Heart right ventricle (tissue), 16 donors: ENCODE data around the gene CORIN. TPM values are rescaled to one million over a fixed set of nuclear protein-coding genes. Genes with fewer than 3 reads are reported as not detected.

ENCODE experiments used
- ATAC-seq, 8 donors: fragments of 200-7000 bp; cut with Tn5 transposase; one replicate each; pipeline ENCODE4 v1.9.1; 2020; ENCODE audit warnings: mild to moderate bottlenecking in 8 of 8, moderate library complexity in 8 of 8, moderate number of reproducible peaks in 1 of 8
- DNase-seq, 2 donors: peaks; one replicate each; pipeline ENCODE4 v3.0.0-alpha.2; 2020
- H3K27ac ChIP-seq, 10 donors: fragments of 200-600 bp; sonication (generic) in 2 of 10; one replicate each; pipeline versions ENCODE4 v1.5.0 to v1.8.0; 2020 to 2022; ENCODE audit warnings: mild to moderate bottlenecking in 3 of 10
- H3K27me3 ChIP-seq, 7 donors: fragments of 200-600 bp; one replicate each; pipeline ENCODE4 v1.8.0; 2021 to 2022; ENCODE audit warnings: mild to moderate bottlenecking in 2 of 7
- H3K36me3 ChIP-seq, 9 donors: fragments of 200-600 bp; sonication (generic) in 1 of 9; one replicate each; pipeline versions ENCODE4 v1.5.0 to v1.8.0; 2020 to 2022; ENCODE audit warnings: mild to moderate bottlenecking in 2 of 9
- H3K4me1 ChIP-seq, 9 donors: fragments of 200-600 bp; sonication (generic) in 1 of 9; one replicate each; pipeline versions ENCODE4 v1.5.0 to v1.8.0; 2020 to 2022; ENCODE audit warnings: mild to moderate bottlenecking in 4 of 9
- H3K4me3 ChIP-seq, 10 donors: fragments of 200-600 bp; sonication (generic) in 2 of 10; one replicate each; pipeline versions ENCODE4 v1.5.0 to v1.8.0; 2020 to 2022; ENCODE audit warnings: mild to moderate bottlenecking in 7 of 10, moderate library complexity in 2 of 10
- H3K9me3 ChIP-seq, 11 donors: fragments of 200-600 bp in 10 of 11; sonication (generic) in 2 of 11; one replicate each; pipeline versions ENCODE4 v1.5.0 to v1.8.0; 2013 to 2022; ENCODE audit warnings: mild to moderate bottlenecking in 2 of 11, control low read depth in 1 of 11, moderate library complexity in 1 of 11
- CTCF ChIP-seq, 9 donors: fragments of 200-600 bp; sonication (generic) in 2 of 9; IDR thresholded peaks; one replicate each; pipeline versions ENCODE4 v1.5.0 to v1.8.0; 2021 to 2022; ENCODE audit warnings: antibody characterized with exemption in 9 of 9, mild to moderate bottlenecking in 5 of 9, moderate library complexity in 1 of 9
- WGBS, 2 donors: extraction: QIAGEN DNeasy Blood & Tissue Kit; methylation state at CpG; one replicate each; pipeline ENCODE4 v1.1.7; 2013; ENCODE audit warnings: inconsistent platforms in 1 of 2; 5-methylcytosine and 5-hydroxymethylcytosine counted together
- intact Hi-C, 10 donors: fragments of 100-400 bp; cut with DNase I; formaldehyde crosslinking; loops; one replicate each; pipeline versions ENCODE4 v1.11.1 to v1.14.2; 2022
- polyA plus RNA-seq, 2 donors: library from polyadenylated mRNA; stranded (reverse); fragments of 200-250 nt; gene quantifications; one replicate each; pipeline ENCODE4 v1.2.3, GENCODE V29; 2013
- total RNA-seq, 10 donors: library from RNA; stranded (reverse); fragmentation: NEBNext Ultra II Directional in 3 of 10; extraction: Animal tissue kit (Norgen Biotek cat#: 25700) in 3 of 10; gene quantifications; one replicate each; pipeline versions ENCODE4 v1.2.1 to v1.2.4, GENCODE V29; 2021 to 2023
- donor health status: Arrhythmogenic right ventricular cardiomyopathy.
- donor health status: ischemic (EF 13 %, LVEDD 7.1; RV severe dilation, severe dysfunction).
- donor health status: healthy with polysubstance abuse.
- donor health status: DM: no; HTN: yes; CAD: no.
- donor health status: DM: no; HTN: no; CAD: no.
- donor health status: ischemic (EF 25% LVEDD 6.9; RV normal size, moderate dysfunction).
- donor health status: ischemic (EF 25% LVEDD 5.7; RV mildly dilated, moderate dysfunction).
- donor health status: healthy.
- donor health status: DM: yes; HTN: yes; CAD: no.
- donor health status: Ischemic cardiomyopathy.
- donor health status: ischemic (EF 35%, LVEDD 5.7; RV mildly dilated, moderate dysfunction).
- donor health status: nonischemic (EF 11% LVEDD 7.7; RV severe dilation, severe dysfunction).
- donor health status: DM: yes; HTN: yes; CAD: no.
- donor health status: PGD.
- donor health status: ischemic (EF 29% LVEDD 5.4; RV normal size, mild dysfunction).
- donor health status: nonischemic (EF 23%, LVEDD 6.1; RV moderate dilation, normal function).

CORIN gene
- total and polyA plus RNA-seq, 12 donors: 8.4 to 159 (median 70.2) TPM

GRCh38 chr4:47631161-47631560 is 206.7 kb downstream of the CORIN start:
- no peaks in the 10 kb centered on the region for H3K9me3 ChIP-seq
- no peak for TF ChIP-seq CTCF (IDR thresholded peaks at IDR 0.05)
- H3K27ac ChIP-seq: no peak overlapping the region
- no peaks in the 10 kb centered on the region for H3K4me1 ChIP-seq
- H3K27me3 ChIP-seq: no peaks in the 10 kb centered on the region
- intact Hi-C loops: no loop called here
- H3K4me3 ChIP-seq: no peak overlapping the region
- no peak for DNase-seq
- WGBS, 2 donors: 91 to 93% methylated on average over 4 of the region's 4 CpGs
- ATAC-seq: no peak
- no peaks in the 10 kb centered on the region for H3K36me3 ChIP-seq

GRCh38 chr4:47624031-47624441 is 213.8 kb downstream of the CORIN start:
- H3K9me3 ChIP-seq: no peaks in the 10 kb centered on the region

GRCh38 chr4:47621181-47621580 is 216.7 kb downstream of the CORIN start:
- Histone ChIP-seq H3K9me3 (no peaks in the 10 kb centered on the region), H3K4me1 (no peaks in the 10 kb centered on the region), H3K27ac (no peak overlapping the region), H3K4me3 (no peak overlapping the region), H3K27me3 (no peaks in the 10 kb centered on the region), H3K36me3 (no peaks in the 10 kb centered on the region)
- 50 to 88% methylated on average over 1 of the region's 1 CpG for WGBS, 2 donors
- intact Hi-C loops: no loop called here
- no peak for DNase-seq
- TF ChIP-seq CTCF (IDR thresholded peaks at IDR 0.05): no peak
- no peak for ATAC-seq

More at GRCh38 chr4:47624031-47624441, 213.8 kb downstream of the CORIN start:
- intact Hi-C loops: no loop called here
- Histone ChIP-seq H3K36me3 (no peaks in the 10 kb centered on the region), H3K4me1 (no peaks in the 10 kb centered on the region), H3K4me3 (no peak overlapping the region), H3K27ac (no peak overlapping the region), H3K27me3 (no peaks in the 10 kb centered on the region)
- DNase-seq (no peak), ATAC-seq (no peak)
- TF ChIP-seq CTCF (IDR thresholded peaks at IDR 0.05): no peak

GRCh38 chr4:47619691-47620090 is 218.2 kb downstream of the CORIN start:
- ATAC-seq (peak in 2 of 8 donors; percentile 38 to 58), DNase-seq (no peak)
- Histone ChIP-seq H3K9me3 (no peaks in the 10 kb centered on the region), H3K27me3 (no peaks in the 10 kb centered on the region), H3K4me3 (no peak overlapping the region), H3K36me3 (no peaks in the 10 kb centered on the region), H3K4me1 (no peaks in the 10 kb centered on the region), H3K27ac (peak overlapping the region in 1 of 10 donors; percentile 0)
- no peak for TF ChIP-seq CTCF (IDR thresholded peaks at IDR 0.05)
- intact Hi-C loops: no loop called here
- WGBS, 2 donors: 77 to 83% methylated on average over 2 of the region's 2 CpGs

- TF ChIP-seq CTCF (IDR thresholded peaks at IDR 0.05): no peak
- H3K4me3 ChIP-seq: no peak overlapping the region
- intact Hi-C loops: no loop called here
These were observed 220.3 kb downstream of the CORIN start for GRCh38 chr4:47617607-47618006.

More at GRCh38 chr4:47617607-47618006, 220.3 kb downstream of the CORIN start:
- Histone ChIP-seq H3K9me3 (no peaks in the 10 kb centered on the region), H3K36me3 (no peaks in the 10 kb centered on the region), H3K4me1 (no peaks in the 10 kb centered on the region), H3K27ac (no peak overlapping the region), H3K27me3 (no peaks in the 10 kb centered on the region)
- DNase-seq (no peak), ATAC-seq (no peak)
